T-helper 2 cell treated with Interferon-gamma antibody and Interleukin-4, amounts not matched to agents 5 μg/mL and 100 μg/mL, for 36 hours (primary cell): ENCODE results near the gene FOXP1.

ENCODE experiments used
- DNase-seq: peaks from one replicate; pipeline ENCODE4 v3.0.0; 2021; ENCODE audit warnings: low spot score
- H3K27ac Mint-ChIP-seq: one replicate; pipeline ENCODE4 v1.8.0; 2021; ENCODE audit warnings: mild to moderate bottlenecking, mixed read lengths
- H3K27me3 Mint-ChIP-seq: one replicate; pipeline ENCODE4 v1.8.0; 2021; ENCODE audit warnings: low read depth, mixed read lengths
- H3K36me3 Mint-ChIP-seq: one replicate; pipeline ENCODE4 v1.8.0; 2021; ENCODE audit warnings: low read depth, mixed read lengths
- H3K4me1 Mint-ChIP-seq: one replicate; pipeline ENCODE4 v1.8.0; 2021; ENCODE audit warnings: low read depth, mixed read lengths
- H3K4me3 Mint-ChIP-seq: one replicate; pipeline ENCODE4 v1.8.0; 2022; ENCODE audit warnings: mild to moderate bottlenecking, moderate library complexity, mixed read lengths
- H3K9me3 Mint-ChIP-seq: one replicate; pipeline ENCODE4 v1.8.0; 2021; ENCODE audit warnings: mixed read lengths

The FOXP1 gene

DNA sequence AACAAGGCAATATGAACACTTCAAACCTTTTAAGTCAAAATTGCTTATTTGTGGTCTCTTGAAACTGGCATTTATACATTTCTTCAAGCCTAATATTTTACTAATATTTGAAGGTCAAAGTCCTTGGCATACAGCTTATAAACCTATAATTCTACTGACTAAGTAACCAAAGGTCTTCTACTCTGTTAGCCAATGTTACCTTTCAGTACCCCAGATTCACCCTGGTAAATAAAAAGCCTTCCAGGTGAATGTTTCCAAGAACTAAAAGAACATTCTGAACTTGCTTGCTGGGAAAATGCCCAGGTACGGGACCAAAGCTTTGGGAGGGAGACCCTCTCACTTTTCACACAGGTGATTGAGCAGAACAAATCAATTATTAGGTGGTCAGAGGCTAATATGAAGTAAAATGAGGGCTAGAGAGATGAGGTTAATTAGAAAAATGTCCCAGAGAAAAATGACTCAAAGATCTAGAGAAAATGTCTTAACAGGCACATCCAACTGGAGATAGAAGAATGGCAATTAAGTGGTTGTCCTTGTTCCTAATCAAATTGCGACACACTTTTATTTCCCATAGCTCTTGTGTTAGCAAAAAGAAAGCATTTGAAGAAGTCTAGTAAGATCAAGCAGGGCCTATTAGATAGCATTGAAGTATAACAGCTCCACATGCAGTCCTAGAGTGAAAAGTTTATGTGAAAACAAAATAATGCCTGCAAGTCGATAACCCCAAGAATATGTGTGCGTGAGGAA is 232.0 kb downstream of the FOXP1 start:
- H3K27ac Mint-ChIP-seq = no peak overlapping the region
- H3K4me3 Mint-ChIP-seq = no peak overlapping the region
- no peaks in the 10 kb centered on the region for H3K9me3 Mint-ChIP-seq
- H3K36me3 Mint-ChIP-seq = peaks cover 4% of the 10 kb centered on the region
- no peaks in the 10 kb centered on the region for H3K27me3 Mint-ChIP-seq
- peaks cover 18% of the 10 kb centered on the region for H3K4me1 Mint-ChIP-seq
- no peak for DNase-seq

DNA sequence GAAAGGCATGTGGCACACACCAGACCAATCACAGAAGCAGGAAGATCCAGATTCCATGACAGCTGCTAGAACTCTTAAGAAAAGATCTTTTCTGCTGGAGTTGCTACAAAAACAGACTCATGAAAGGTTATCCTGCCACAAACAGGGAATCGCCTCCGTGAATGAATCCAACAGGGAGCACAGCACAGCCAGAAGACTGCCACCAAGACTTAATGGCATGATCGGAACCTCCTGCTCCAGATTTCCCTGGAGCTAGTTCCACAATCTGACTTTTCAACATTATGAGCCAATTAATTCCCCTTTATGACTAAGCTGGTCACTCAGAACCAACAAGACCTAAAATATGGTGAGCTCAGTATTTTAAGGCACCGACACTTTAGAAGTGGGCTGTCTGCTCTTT is 232.5 kb downstream of the FOXP1 start:
- Mint-ChIP-seq H3K36me3 (peaks cover 4% of the 10 kb centered on the region), H3K4me1 (peaks cover 18% of the 10 kb centered on the region), H3K4me3 (no peak overlapping the region), H3K27me3 (no peaks in the 10 kb centered on the region), H3K27ac (no peak overlapping the region), H3K9me3 (no peaks in the 10 kb centered on the region)
- DNase-seq = no peak

- no peak overlapping the region for H3K4me3 Mint-ChIP-seq
- no peak overlapping the region for H3K27ac Mint-ChIP-seq
- no peak for DNase-seq
- no peaks in the 10 kb centered on the region for H3K27me3 Mint-ChIP-seq
- H3K9me3 Mint-ChIP-seq = no peaks in the 10 kb centered on the region
- H3K4me1 Mint-ChIP-seq = peaks cover 14% of the 10 kb centered on the region
- H3K36me3 Mint-ChIP-seq = peaks cover 4% of the 10 kb centered on the region
Observed at GRCh38 chr3:71348831-71349230, 234.7 kb downstream of the FOXP1 start.

DNA sequence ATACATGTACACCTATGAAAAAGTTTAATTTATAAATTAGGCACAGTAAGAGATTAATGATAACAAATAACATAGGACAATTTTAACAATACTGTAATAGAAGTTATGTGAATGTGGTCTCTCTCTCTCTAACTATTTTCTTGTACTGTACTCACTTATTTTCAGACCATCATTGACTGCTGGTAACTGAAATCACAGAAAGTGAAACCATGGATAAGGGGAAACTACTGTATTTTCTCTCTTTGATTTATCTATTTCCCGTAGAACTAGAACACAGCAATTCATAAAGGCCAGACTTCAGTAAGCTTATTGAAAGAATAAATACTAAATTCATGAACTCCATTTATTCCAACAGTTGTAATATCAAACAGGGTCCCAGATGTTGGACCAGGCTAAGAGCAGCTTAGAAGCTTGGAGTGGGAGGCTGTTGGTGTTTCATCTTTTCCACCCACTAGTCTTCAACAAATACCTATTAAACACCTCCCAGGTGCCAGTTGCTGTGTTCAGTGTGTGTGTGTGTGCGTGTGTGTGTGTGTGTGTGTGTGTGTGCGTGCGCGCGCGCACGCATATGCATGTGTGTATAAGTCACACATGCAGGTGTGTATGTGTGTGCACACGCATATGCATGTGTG is 235.4 kb downstream of the FOXP1 start:
- H3K27ac Mint-ChIP-seq = no peak overlapping the region
- H3K27me3 Mint-ChIP-seq = no peaks in the 10 kb centered on the region
- H3K4me1 Mint-ChIP-seq = peaks cover 14% of the 10 kb centered on the region
- H3K9me3 Mint-ChIP-seq = peaks cover under 1% of the 10 kb centered on the region
- peaks cover 8% of the 10 kb centered on the region for H3K36me3 Mint-ChIP-seq
- H3K4me3 Mint-ChIP-seq = no peak overlapping the region
- DNase-seq = no peak

GRCh38 chr3:71346061-71346460 is 237.5 kb downstream of the FOXP1 start:
- H3K4me1 Mint-ChIP-seq = peaks cover 14% of the 10 kb centered on the region
- DNase-seq = no peak
- peaks cover 16% of the 10 kb centered on the region for H3K9me3 Mint-ChIP-seq
- no peak overlapping the region for H3K4me3 Mint-ChIP-seq
- no peak overlapping the region for H3K27ac Mint-ChIP-seq
- H3K27me3 Mint-ChIP-seq = no peaks in the 10 kb centered on the region
- peaks cover 27% of the 10 kb centered on the region for H3K36me3 Mint-ChIP-seq

DNA sequence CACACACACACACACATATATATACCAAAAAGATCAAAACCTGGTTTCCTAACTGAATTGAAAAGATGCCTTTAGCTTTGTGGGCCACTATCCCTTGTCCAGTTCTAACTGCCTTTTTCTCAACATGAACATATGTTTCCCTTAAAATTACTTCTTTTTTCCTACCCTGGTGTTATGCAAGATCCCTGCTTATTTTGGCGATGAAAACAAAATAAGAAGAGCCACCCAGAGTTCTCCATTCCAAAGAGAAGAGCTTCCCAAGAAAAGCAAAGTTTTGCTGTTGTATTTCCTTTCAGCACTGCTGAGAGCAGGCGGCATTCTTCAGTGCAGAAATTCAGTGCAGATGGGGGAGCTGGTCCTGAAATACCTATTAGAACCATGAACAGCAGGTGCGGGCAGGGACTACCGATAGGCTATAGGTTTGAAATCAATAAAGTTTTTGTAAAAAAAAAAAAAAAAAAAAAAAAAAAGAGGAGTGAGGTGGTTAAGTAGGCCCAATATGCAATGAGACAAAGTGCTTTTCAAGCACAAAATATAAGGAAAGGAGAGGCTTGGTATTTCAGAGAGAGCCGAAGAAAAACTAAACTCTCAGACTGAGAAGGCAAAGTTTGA is 238.0 kb downstream of the FOXP1 start:
- Mint-ChIP-seq H3K4me3 (no peak overlapping the region), H3K9me3 (peaks cover 20% of the 10 kb centered on the region), H3K27ac (no peak overlapping the region), H3K27me3 (no peaks in the 10 kb centered on the region), H3K36me3 (peaks cover 31% of the 10 kb centered on the region), H3K4me1 (peaks cover 11% of the 10 kb centered on the region)
- no peak for DNase-seq

- peaks cover 4% of the 10 kb centered on the region for H3K4me1 Mint-ChIP-seq
- no peak overlapping the region for H3K27ac Mint-ChIP-seq
Observed at GRCh38 chr3:71341721-71342120, 241.8 kb downstream of the FOXP1 start.

DNA sequence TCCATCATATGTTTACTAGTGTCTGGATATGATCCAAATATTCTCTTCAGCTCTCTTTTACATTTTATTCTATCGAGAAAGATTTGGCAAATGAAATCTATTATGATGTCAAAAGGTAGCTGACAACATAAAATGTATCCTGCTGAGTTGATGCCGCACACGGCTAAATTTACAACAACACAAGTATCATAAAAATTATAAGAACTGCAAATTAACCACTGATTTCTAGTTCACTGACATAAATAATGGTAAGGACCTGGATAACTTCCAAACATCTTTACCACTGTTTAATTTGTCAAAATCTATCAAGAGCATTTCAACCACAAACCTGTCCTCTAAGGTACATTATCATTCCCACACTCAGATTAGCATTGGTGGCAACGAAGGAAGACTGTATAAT is 244.5 kb downstream of the FOXP1 start:
- Mint-ChIP-seq H3K9me3 (peaks cover 20% of the 10 kb centered on the region), H3K36me3 (peaks cover 32% of the 10 kb centered on the region), H3K4me3 (no peak overlapping the region), H3K4me1 (peaks cover 2% of the 10 kb centered on the region), H3K27ac (no peak overlapping the region), H3K27me3 (no peaks in the 10 kb centered on the region)
- no peak for DNase-seq

More at GRCh38 chr3:71341721-71342120, 241.8 kb downstream of the FOXP1 start:
- no peak for DNase-seq
- Mint-ChIP-seq H3K36me3 (peaks cover 33% of the 10 kb centered on the region), H3K9me3 (peaks cover 20% of the 10 kb centered on the region), H3K27me3 (no peaks in the 10 kb centered on the region), H3K4me3 (no peak overlapping the region)

DNA sequence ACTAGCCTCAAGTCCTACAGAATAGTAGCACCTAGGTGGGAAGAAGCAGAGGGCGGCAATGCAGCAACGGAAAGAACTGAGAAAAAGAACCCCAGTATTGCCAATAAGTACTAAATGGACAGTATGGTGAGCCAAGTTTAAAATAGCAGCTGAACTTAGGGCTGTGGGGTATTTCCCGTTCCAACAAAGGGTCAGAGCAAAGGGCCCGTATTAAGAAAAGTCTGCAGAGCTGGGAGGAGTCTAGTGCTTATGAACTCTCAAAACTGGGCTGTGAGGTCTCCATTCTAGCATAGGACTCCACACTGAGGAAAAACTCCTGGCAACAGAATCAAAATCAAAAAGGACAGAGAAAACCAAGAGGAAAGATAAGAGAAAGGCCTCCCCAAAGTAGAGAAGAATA is 250.7 kb downstream of the FOXP1 start:
- no peak overlapping the region for H3K27ac Mint-ChIP-seq
- DNase-seq = no peak
- H3K36me3 Mint-ChIP-seq = peaks cover 30% of the 10 kb centered on the region
- no peaks in the 10 kb centered on the region for H3K27me3 Mint-ChIP-seq
- H3K4me3 Mint-ChIP-seq = no peak overlapping the region
- H3K9me3 Mint-ChIP-seq = peaks cover 14% of the 10 kb centered on the region
- H3K4me1 Mint-ChIP-seq = peaks cover 4% of the 10 kb centered on the region

DNA sequence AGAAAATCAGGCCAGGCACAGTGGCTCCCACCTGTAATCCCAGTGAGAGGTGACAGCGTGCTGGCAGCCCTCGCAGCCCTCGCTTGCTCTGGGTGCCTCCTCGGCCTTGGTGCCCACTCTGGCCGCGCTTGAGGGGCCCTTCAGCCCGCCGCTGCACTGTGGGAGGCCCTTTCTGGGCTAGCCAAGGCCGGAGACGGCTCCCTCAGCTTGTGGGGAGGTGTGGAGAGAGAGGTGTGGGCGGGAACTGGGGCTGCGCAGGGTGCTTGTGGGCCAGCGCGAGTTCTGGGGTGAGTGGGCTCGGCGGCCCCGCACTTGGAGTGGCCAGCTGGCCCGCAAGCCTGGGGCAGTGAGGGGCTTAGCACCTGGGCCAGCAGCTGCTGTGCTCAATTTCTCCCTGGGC is 252.6 kb downstream of the FOXP1 start:
- H3K27ac Mint-ChIP-seq = no peak overlapping the region
- no peak overlapping the region for H3K4me3 Mint-ChIP-seq
- no peaks in the 10 kb centered on the region for H3K27me3 Mint-ChIP-seq
- H3K36me3 Mint-ChIP-seq = peaks cover 30% of the 10 kb centered on the region
- no peak for DNase-seq
- H3K9me3 Mint-ChIP-seq = peaks cover 14% of the 10 kb centered on the region
- H3K4me1 Mint-ChIP-seq = peaks cover 1% of the 10 kb centered on the region

- no peak for DNase-seq
- Mint-ChIP-seq H3K9me3 (peaks cover 14% of the 10 kb centered on the region), H3K36me3 (peaks cover 30% of the 10 kb centered on the region), H3K4me1 (peaks cover 1% of the 10 kb centered on the region), H3K27ac (no peak overlapping the region), H3K27me3 (no peaks in the 10 kb centered on the region), H3K4me3 (no peak overlapping the region)
Observed at GRCh38 chr3:71330505-71330904, 253.0 kb downstream of the FOXP1 start.

- Mint-ChIP-seq H3K4me1 (peaks cover 1% of the 10 kb centered on the region), H3K4me3 (no peak overlapping the region), H3K27ac (no peak overlapping the region), H3K36me3 (peaks cover 30% of the 10 kb centered on the region), H3K9me3 (peaks cover 14% of the 10 kb centered on the region), H3K27me3 (no peaks in the 10 kb centered on the region)
- no peak for DNase-seq
Observed at GRCh38 chr3:71329817-71330216, 253.7 kb downstream of the FOXP1 start.

DNA sequence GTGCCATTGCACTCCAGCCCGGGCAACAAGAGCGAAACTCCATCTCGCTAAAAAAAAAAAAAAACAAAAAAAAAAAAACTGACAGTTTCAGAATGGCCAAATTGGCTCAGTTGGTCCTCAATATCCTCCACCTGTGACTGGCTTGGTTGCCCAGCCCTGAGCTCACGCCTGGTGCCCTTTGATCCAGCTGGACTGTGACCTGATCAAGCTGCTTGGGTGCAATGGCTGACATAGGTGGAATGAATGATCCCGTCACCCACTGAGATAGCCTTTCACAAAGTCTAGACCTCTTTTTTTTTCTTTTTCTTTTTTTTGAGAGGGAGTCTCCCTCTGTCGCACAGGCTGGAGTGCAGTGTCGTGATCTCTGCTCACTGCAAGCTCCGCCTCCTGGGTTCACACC is 254.6 kb downstream of the FOXP1 start:
- peaks cover 1% of the 10 kb centered on the region for H3K4me1 Mint-ChIP-seq
- peaks cover 14% of the 10 kb centered on the region for H3K9me3 Mint-ChIP-seq
- no peak for DNase-seq
- H3K36me3 Mint-ChIP-seq = peaks cover 30% of the 10 kb centered on the region
- no peak overlapping the region for H3K27ac Mint-ChIP-seq
- no peak overlapping the region for H3K4me3 Mint-ChIP-seq
- H3K27me3 Mint-ChIP-seq = no peaks in the 10 kb centered on the region

GRCh38 chr3:71327936-71328335 is 255.6 kb downstream of the FOXP1 start:
- H3K36me3 Mint-ChIP-seq = peaks cover 25% of the 10 kb centered on the region

More at GRCh38 chr3:71327936-71328335, 255.6 kb downstream of the FOXP1 start:
- peaks cover 14% of the 10 kb centered on the region for H3K9me3 Mint-ChIP-seq
- peaks cover 1% of the 10 kb centered on the region for H3K4me1 Mint-ChIP-seq
- H3K4me3 Mint-ChIP-seq = no peak overlapping the region
- H3K27me3 Mint-ChIP-seq = no peaks in the 10 kb centered on the region
- no peak for DNase-seq
- H3K27ac Mint-ChIP-seq = no peak overlapping the region
